OCI-LY7 (cell line): Measurements from ENCODE around the gene VEPH1. TPM values are rescaled to one million over a fixed set of nuclear protein-coding genes. Genes with fewer than 3 reads are reported as not detected.

Source experiments
- BruUV-seq: library from RNA; stranded (reverse); fragments of 400-500 nt; replicated peaks from 2 replicates; lab custom pipeline; 2021; lab: Mats Ljungman, UMichigan
- CTCF ChIA-PET: fragments of 300-600 bp; sonication (Branson Sonifier 250); formaldehyde crosslinking; loops from one replicate; lab custom pipeline; 2022; ENCODE audit warnings: antibody characterized with exemption; ENCODE audit not compliant: unreplicated experiment; lab: Charles Lee
- POLR2A ChIA-PET: fragments of 300-600 bp; sonication (Branson Sonifier 250); formaldehyde crosslinking; loops from one replicate; lab custom pipeline; 2022; ENCODE audit warnings: antibody characterized with exemption; lab: Charles Lee
- DNase-seq: peaks from one replicate; pipeline ENCODE4 v3.0.0-alpha.2; 2015; ENCODE audit warnings: low spot score
- H2AFZ ChIP-seq: fragments of 200-600 bp; sonication (generic), shearing (Covaris generic); 2 replicates; pipeline ENCODE4 v1.6.1; 2014; ENCODE audit warnings: mild to moderate bottlenecking, antibody characterized with exemption, low read length, moderate library complexity
- H3K27ac ChIP-seq: fragments of 200-600 bp; sonication (generic); 2 replicates; pipeline ENCODE4 v1.5.1; 2014; ENCODE audit warnings: mixed run types, low read depth, mild to moderate bottlenecking, moderate library complexity, low read length, inconsistent platforms; ENCODE audit not compliant: poor library complexity, severe bottlenecking
- H3K36me3 ChIP-seq: fragments of 200-600 bp; sonication (generic); 2 replicates; pipeline ENCODE4 v1.6.1; 2014; ENCODE audit warnings: mild to moderate bottlenecking, antibody characterized with exemption, low read length, moderate library complexity, mixed read lengths; ENCODE audit not compliant: insufficient read depth
- H3K4me1 ChIP-seq: fragments of 200-600 bp; sonication (generic); 2 replicates; pipeline ENCODE4 v1.5.1; 2014; ENCODE audit warnings: mild to moderate bottlenecking, low read length; ENCODE audit not compliant: insufficient read depth, poor library complexity, severe bottlenecking
- H3K4me2 ChIP-seq: fragments of 200-600 bp; sonication (generic); 2 replicates; pipeline ENCODE4 v1.6.1; 2014; ENCODE audit warnings: mild to moderate bottlenecking, low read length
- H3K4me3 ChIP-seq: fragments of 200-600 bp; sonication (generic); 2 replicates; pipeline ENCODE4 v1.5.1; 2014; ENCODE audit warnings: mild to moderate bottlenecking, low read depth, low read length; ENCODE audit not compliant: poor library complexity, severe bottlenecking
- H3K79me2 ChIP-seq: fragments of 200-600 bp; sonication (generic); 2 replicates; pipeline ENCODE4 v1.6.1; 2016; ENCODE audit warnings: low read depth, mild to moderate bottlenecking, low read length, moderate library complexity, mixed read lengths; ENCODE audit not compliant: insufficient read depth
- H3K9me2 ChIP-seq: fragments of 200-600 bp; sonication (generic); 2 replicates; pipeline ENCODE4 v1.6.1; 2016; ENCODE audit warnings: mild to moderate bottlenecking, low read length, mixed read lengths; ENCODE audit not compliant: insufficient read depth
- H3K9me3 ChIP-seq: fragments of 200-600 bp; sonication (generic); 2 replicates; pipeline ENCODE4 v1.6.1; 2014; ENCODE audit warnings: mild to moderate bottlenecking, mixed run types, low read length, mixed read lengths
- H4K20me1 ChIP-seq: fragments of 200-600 bp; sonication (generic); 2 replicates; pipeline ENCODE4 v1.6.1; 2014; ENCODE audit warnings: mild to moderate bottlenecking, antibody characterized with exemption, low read length, moderate library complexity, mixed read lengths; ENCODE audit not compliant: insufficient read depth
- CTCF ChIP-seq: fragments of 200-600 bp; sonication (generic); conservative IDR thresholded peaks from 2 replicates; pipeline ENCODE4 v1.5.1; 2014; ENCODE audit warnings: mild to moderate bottlenecking, antibody characterized with exemption, low read length, moderate library complexity, mixed read lengths
- EZH2phosphoT487 ChIP-seq: fragments of 200-600 bp; sonication (generic); IDR thresholded peaks from 2 replicates; pipeline ENCODE4 v1.6.1; 2018; ENCODE audit warnings: low read depth, borderline replicate concordance, mild to moderate bottlenecking, mixed run types, antibody characterized with exemption, low read length, moderate library complexity, mixed read lengths
- intact Hi-C: fragments of 100-400 bp; cut with micrococcal nuclease; formaldehyde crosslinking; loops from one replicate; pipeline ENCODE4 v1.10.0; 2022; ENCODE audit not compliant: unreplicated experiment
- total RNA-seq, 2 experiments: library from RNA; depleted of rRNA in 1 of 2; stranded (reverse); fragments of >200 nt in 1 of 2; shearing (Covaris generic) in 1 of 2; gene quantifications; 2 replicates each; pipeline ENCODE4 v1.2.3, GENCODE V29; 2014 to 2022

The VEPH1 gene
- total RNA-seq, 2 experiments from 2014 or later, result not detected

- Histone ChIP-seq H3K79me2 (no peaks in the 10 kb centered on the region), H3K4me3 (no peak overlapping the region), H3K4me2 (no peak overlapping the region), H3K36me3 (no peaks in the 10 kb centered on the region), H3K9me3 (no peaks in the 10 kb centered on the region), H3K9me2 (no peaks in the 10 kb centered on the region), H3K4me1 (no peaks in the 10 kb centered on the region), H3K27ac (no peak overlapping the region), H4K20me1 (no peaks in the 10 kb centered on the region), H2AFZ (no peak overlapping the region)
- CTCF ChIA-PET, result no interaction called here
- intact Hi-C loops, result no loop called here
- POLR2A ChIA-PET, result interaction anchor here (0.7 to 0.9 kb wide), 3 partner anchors 9 to 285 kb away, joined by 3 to 4 read pairs (median 3); no protein-coding TSS in a partner anchor
- TF ChIP-seq CTCF (no peak), EZH2phosphoT487 (no peak)
- BruUV-seq, result no TSS peak
- DNase-seq, result no peak
These were observed 278.2 kb downstream of the VEPH1 start for GRCh38 chr3:157225001-157225400.

GRCh38 chr3:157220883-157221282, 282.3 kb downstream of the VEPH1 start:
- Histone ChIP-seq H3K79me2 (no peaks in the 10 kb centered on the region), H3K27ac (no peak overlapping the region), H3K9me2 (no peaks in the 10 kb centered on the region), H3K4me2 (no peak overlapping the region), H3K4me1 (no peaks in the 10 kb centered on the region), H3K4me3 (no peak overlapping the region), H2AFZ (no peak overlapping the region), H3K36me3 (no peaks in the 10 kb centered on the region), H3K9me3 (no peaks in the 10 kb centered on the region), H4K20me1 (no peaks in the 10 kb centered on the region)
- TF ChIP-seq CTCF, result no peak
- TF ChIP-seq EZH2phosphoT487, result no peak
- ChIA-PET CTCF (no interaction called here), POLR2A (no interaction called here)
- no TSS peak for BruUV-seq
- intact Hi-C loops, result no loop called here
- DNase-seq, result no peak

- no peak for DNase-seq
- H3K4me3 ChIP-seq, result no peak overlapping the region
- H3K9me3 ChIP-seq, result no peaks in the 10 kb centered on the region
- intact Hi-C loops, result no loop called here
- no peaks in the 10 kb centered on the region for H4K20me1 ChIP-seq
- no peaks in the 10 kb centered on the region for H3K4me1 ChIP-seq
- no peaks in the 10 kb centered on the region for H3K9me2 ChIP-seq
- H2AFZ ChIP-seq, result no peak overlapping the region
- ChIA-PET POLR2A (no interaction called here), CTCF (no interaction called here)
- H3K27ac ChIP-seq, result no peak overlapping the region
- H3K79me2 ChIP-seq, result no peaks in the 10 kb centered on the region
- no peaks in the 10 kb centered on the region for H3K36me3 ChIP-seq
- BruUV-seq, result no TSS peak
- H3K4me2 ChIP-seq, result no peak overlapping the region
- TF ChIP-seq EZH2phosphoT487 (no peak), CTCF (no peak)
These were observed 283.0 kb downstream of the VEPH1 start for GRCh38 chr3:157220211-157220610.
